Islet precursor cell (in vitro differentiated cells): ENCODE results near the gene OR6B1.
A peak's percentile ranks its signal among the peaks of the same experiment; 100 is the strongest.
"Not testable (repeated sequence)": the region's sequence is repeated elsewhere in the genome, so short reads cannot be mapped to it uniquely, and the experiment has no call there.

Experiments
- DNase-seq: peaks from one replicate; pipeline ENCODE4 v3.0.0-alpha.2; 2018

OR6B1 gene

DNA sequence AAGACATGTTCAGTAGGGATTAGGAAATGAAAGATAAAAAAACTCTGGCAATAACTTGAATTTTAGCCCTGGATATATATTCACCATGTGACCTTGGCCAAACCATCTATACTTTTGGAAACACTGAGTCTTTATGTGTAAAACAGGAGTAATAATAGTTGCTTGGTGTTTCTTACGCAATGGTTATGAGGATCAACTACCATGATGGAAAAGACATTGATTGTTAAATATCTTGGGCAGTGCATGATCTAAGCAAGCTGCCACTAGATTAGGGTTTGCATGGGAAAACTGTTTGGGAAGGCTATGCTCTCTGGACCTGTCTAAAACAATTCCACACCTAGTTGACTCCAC lies 6.5 kb downstream of the OR6B1 start:
- DNase-seq = no peak

DNA sequence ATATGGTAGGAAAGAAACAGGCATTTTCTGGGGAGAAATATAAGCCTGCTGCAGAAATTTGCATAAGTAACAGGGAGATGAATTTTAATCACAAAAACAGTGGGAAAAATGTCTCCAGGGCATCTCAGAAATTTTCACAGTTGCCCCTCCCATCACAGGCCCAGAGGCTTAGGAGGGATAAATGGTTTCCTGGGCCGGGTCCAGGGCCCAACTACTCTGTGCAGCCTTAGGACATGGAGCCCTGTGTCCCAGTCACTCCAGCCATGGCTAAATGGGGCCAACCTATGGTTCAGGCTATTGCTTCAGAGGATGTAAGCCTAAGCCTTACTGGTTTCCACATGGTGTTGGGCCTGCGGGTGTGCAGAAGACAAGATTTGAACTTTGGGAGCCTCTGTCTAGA lies 9.2 kb downstream of the OR6B1 start:
- no peak for DNase-seq

DNA sequence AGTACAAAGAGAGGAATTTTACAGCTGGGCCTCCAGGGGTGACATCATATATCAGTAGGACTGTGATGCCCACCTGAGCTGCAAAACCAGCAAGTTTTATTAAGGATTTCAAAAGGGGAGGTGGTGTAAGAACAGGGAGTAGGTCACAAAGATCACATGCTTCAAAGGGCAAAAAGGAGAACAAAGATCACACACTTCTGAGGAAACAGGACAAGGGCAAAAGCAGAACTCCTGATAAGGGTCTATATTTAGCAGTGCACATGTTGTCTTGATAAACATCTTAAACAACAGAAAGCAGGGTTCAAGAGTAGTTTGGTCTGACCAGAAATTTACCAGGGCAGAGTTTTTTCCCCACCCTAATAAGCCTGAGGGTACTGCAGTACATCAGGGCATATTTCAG lies 9.9 kb downstream of the OR6B1 start:
- not testable (repeated sequence) for DNase-seq

DNA sequence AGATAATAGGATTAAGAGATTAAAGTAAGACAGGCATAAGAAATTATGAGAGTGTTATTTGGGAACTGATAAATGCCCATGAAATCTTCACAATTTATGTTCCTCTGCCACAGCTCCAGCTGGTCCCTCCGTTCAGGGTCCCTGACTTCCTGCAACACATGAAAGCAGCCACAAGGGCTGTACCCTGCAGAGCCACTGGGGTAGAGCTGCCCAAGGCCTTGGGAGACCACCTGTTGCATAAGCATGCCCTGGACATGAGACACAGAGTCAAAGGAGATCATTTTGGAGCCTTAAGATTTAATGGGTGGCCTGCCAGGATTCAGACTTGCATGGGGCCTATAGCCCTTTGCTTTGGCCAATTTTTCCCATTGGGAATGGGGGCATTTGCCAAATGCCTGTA lies 10.7 kb downstream of the OR6B1 start:
- not testable (repeated sequence) for DNase-seq

DNA sequence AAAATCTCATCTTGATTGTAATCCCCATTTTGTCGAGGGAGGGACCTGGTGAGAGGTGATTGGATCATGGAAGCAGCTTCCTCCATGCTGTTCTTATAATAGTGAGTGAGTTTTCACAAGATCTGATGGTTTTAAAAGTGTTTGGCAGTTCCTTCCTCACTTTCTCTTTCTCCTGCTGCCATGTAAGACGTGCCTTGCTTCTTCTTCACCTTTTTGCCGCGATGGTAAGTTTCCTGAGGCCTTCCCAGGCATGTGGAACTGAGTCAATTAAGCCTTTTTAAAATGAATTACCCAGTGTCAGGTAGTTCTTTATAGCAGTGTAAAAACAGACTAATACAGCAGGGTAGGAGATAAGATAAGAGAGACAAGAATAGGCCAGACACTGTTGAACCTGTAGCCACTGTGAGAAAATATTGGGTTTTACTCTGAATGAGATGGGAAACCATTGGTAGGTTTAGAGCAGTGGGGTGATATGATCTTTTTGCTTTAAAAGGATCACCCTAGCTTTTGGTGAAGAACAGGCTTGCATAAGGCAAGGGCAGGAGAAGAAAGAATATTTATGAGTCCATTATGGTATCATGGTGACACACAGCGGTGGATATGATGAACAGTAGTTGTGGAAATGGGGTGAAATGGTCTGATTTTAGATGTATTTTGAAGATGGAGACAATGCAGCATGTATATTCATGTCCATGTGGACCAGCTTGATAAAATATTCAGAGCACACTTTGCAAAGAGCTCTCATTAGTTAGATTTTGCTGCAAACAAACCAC lies 11.5 kb downstream of the OR6B1 start:
- no peak for DNase-seq

DNA sequence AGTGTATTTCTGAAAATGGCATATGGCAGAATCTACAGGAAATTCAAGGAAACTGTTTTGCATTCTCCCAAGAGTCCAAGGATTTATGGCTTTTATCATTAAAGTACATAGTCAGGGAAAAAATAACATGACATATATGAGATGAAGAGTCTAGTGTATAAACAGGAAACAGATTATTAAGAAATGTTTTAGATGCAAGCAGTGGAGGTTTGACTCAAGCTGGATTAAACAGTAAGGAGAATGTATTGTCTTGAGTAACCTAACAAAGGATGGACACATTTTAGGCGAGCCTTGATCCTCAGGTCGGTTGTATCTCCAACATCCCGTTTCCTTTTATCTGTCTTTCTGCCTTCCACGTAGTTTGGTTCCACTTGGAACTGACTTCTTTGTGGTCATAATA lies 17.9 kb downstream of the OR6B1 start:
- no peak for DNase-seq

DNA sequence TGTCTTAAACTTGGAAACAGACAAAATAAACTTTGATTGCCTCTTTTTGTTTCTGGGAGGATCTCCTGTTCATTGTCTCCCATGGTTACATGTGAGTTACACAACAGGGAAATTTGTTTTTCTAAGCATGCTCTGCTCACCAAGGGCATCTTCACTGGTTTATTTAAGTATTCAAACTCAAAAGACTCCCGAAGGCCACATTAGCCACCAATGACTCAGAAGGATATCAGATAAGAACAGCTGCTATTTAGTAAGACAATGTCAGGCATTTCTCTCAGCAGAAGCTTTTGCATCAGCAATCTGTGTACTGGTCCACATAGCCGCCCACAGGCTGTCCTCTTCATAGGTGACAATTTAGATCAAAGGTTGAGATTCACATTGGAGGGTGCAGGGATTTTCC lies 19.3 kb downstream of the OR6B1 start:
- peak; percentile 82 for DNase-seq

DNA sequence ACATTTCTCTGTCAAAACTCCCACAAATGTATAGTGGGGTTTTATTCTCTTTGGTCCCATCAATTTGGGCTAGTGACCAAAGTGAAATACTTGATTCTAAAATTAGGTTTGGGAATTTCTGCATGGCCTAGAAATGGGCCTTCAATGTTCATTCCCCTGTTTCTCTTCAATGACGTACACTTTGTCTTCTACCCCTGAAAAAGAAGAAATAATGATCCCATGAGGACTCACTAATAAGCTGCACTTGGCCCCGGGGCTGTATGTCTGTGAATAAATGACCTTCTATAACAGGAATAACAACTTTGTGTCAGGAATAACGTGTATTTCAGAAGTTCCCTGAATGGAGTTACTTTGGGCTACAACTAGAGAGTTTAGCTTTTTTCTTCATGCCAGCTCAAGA lies 20.2 kb downstream of the OR6B1 start:
- no peak for DNase-seq

DNA sequence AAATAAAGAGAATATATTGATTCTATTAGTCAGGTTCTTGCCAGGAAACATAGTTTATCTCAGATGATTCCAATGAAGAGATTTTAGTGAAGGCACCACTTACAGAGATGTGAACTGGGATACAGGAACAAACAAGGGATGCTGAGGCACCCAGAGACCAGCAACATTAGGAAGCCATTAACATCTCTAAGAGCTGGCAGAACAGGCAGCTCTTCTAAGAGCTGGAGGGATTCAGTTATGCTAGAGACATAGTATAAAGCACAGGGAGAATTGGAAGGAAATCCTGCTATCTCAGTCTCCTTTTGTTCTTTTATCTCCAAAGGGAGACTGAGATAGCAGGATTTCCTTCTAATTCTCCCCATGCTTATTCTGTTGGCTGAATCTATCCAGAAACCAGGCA lies 22.0 kb downstream of the OR6B1 start:
- no peak for DNase-seq

DNA sequence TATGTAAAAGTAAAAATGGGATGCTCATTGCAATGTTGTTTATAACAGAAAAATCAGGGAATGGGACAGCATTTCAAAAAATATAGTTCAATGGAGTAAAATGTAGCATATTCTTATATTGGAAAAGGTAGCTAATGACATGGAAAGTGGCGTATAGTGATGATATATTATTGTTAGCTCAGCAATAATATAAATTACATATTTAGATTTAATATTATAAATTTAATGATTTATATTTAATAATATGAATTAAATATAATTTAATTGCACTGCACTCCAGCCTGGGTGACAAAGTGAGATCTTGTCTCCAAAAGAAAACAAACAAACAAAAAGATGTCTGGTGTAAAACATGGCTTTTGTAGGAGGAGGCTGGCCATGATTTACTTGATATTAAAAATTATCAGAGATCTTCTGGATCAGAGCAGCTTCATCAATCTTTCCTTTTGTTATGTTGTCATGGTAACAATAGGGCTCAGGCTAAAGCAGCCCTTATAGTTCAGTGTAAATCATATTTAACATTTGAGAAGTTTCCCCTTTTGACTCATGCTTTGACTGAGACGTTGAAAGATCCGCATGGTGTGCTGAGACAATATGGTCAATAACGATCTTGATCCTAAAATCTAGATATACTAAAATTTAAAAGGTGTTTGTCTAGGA lies 23.2 kb downstream of the OR6B1 start:
- no peak for DNase-seq

DNA sequence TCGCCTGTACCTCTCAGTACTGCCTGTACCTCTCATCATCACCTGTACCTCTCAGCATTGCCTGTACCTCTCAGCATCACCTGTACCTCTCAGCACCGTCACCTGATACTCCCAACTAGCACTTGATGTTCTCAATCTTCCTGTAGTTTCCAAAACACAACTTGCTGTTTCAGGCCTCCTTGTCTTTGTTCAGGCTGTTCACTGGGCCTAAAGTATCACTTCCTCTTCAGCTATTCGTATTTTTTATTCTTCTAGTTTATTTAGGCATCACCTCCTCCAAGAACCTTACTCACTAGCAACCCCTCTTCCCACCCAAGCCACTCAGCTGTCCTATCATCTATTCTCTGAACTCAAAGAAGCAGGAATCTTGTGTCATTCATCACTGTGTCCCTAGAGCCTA lies 24.1 kb downstream of the OR6B1 start:
- no peak for DNase-seq

DNA sequence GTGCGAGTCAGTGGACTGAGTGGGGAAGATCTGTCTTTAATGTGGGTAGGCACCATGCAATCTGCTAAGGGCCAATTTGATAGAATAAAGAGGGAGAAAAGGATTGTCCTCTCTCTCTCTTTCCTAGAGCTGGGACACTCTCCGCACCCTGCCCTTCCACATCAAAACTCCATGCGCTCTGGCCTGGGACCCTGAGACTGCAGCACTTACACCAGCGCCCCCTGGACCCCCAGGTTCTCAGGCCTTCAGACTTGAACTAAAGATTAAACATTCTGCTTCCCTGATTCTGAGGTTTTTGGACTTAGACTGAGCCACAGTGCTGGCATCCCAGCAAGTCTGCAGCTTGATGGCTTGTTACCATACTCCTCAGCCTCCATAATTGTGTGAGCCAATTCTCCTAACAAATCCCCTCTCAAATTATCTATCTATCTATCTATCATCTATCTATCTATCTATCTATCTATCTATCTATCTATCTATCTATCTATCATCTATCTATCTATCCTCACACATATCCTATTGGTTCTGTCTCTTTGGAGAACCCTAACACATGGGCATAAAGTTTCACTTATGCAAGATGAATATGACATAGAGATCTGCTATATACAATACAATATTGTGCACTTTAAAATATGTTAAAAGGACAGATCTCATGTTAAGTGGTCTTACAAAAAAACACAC lies 26.2 kb downstream of the OR6B1 start:
- no peak for DNase-seq

DNA sequence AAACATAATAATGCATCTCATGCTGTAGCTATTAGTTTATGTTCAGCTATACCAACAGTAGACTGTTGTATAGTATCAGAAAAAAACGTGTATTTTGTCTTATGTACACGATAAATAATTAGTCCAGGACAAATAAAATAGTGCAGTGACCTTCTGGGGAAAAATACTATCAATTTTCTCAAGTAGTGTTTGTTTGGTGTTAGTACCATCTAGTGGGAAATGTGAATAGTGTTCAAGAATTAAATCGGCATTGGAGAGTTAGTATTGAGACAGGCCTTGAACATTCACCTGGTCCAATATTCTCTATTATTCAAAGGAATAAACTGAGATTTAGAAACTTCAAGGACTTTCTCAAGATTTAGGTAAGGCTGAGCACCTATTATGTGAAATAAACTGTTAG lies 26.9 kb downstream of the OR6B1 start:
- no peak for DNase-seq

DNA sequence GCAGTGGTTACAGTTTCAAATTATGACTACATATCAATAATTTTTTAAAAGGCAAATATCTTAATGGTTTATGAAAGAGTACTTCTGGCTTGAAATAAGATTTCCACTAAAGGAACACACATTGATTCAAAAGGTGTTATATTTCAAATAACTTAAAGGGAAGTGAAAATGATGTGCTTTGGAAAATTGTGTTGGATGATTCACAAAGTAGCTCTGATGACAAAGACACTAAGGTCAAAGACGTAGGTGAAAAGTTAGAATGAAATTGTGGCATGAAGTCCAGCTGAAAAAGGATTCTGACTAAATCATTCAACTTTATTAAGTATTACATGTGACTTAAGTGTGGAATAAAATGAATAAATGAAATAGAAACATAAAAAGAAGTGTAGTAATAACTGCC lies 27.9 kb downstream of the OR6B1 start:
- DNase-seq = no peak

DNA sequence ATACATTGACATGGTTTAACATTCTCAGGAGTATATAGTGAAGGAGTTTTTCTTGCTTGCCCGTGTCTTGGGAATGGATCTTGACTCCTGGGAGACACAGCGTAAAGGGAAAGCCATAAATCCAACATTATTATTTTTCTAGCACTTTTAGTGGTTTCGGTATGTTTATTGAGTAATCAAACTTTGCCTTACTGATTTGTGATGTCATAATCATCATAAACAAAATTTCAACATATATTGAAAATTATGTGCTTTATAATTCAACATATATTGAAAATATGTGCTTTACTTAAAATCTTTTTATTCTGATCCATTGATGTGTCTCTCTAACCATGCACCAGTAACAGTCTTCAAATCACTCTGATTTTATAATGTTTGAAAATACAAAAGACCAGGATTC lies 28.4 kb downstream of the OR6B1 start:
- no peak for DNase-seq

DNA sequence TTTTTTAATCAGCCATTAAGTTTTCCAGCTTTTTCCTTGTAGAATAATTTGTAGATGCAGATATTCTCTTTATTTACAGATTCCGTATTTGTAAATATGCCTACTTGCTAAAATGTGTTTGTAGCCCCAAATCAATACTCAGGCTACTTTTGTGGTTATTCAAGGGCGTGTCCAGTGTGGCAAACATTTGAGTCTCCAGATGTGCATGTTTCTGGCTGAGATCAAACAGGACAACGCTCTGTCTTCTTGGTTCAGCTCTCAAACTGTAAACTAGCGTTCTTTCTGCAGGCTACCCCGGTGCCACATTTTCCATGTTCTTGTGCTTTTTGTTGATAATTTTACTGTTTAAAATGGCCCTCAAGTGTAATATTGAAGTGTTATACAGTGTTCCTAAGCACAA lies 32.4 kb downstream of the OR6B1 start:
- no peak for DNase-seq

DNA sequence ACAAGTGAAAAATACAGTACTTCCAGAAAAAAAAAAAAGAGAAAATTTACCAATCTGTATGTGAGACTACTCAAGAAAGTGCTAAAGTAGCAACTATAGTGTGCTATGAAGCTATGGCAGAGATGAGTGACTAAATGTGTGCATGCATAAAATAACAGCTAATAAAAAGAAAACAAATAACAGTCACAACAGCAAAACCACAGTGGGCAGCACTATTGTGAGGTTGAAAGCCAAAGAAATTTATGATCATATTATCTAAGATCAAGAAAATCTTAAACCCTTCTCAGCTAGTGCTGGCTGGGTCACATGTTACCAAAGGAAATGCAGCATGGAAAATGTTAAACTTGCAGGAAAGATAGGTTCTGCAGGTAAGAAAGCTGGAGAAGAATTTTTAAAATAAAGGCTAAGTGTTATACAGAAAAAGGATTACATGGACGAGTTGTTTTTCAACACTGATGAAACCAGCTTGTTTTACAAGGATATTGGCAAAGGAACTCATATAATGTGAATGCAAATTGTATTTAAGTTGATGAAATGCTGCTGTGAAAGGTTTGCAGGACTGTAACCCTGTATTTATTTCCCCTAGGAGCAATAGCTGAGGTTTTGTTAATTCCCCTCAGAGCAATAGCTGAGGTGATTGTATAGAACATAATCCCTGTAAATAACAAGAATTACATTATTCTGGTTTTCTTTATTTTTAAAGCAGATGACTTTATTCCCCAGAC lies 33.0 kb downstream of the OR6B1 start:
- no peak for DNase-seq

DNA sequence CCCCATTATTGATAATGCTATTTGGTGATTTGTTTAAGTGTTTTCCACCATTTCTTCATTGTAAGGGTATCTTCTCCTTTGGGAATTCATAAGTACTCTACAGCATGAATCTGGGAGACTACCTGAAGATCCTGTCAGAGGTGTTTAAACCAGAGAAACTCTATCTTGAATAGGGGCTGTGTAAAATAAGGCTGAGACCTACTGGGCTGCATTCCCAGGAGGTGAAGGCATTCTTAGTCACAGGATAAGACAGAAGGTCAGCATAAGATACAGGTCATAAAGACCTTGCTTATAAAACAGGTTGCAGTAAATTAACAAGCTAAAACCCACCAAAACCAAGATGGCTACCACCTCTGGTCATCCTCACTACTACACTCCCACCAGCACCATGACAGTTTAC lies 35.3 kb downstream of the OR6B1 start:
- no peak for DNase-seq

DNA sequence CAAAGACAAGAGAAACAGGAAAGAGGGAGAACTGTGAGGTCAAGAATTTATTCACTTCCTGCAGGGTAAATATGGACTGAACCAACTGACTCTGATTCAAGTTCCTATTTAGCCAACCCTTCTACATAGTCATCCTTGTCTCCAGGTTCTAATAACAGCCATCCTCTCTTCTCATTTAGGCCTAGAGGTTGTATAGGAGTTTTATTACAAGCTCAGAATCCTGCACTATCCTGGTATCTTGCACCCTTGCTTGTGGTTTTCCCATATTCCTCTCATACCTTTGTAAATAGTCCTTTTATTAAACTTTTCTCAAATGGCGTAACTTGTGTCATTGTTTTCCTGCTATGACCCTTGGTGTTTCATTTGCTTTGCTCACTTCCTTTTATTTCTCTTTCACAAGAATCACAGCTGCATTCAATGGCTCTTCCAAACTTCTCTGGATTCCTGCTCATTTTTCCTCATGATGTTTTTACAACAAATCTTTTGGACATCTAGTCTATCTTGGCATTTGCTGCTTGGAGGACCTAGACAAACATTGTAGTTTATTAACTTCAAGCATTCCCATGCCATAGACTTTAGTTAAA lies 36.3 kb downstream of the OR6B1 start:
- no peak for DNase-seq

DNA sequence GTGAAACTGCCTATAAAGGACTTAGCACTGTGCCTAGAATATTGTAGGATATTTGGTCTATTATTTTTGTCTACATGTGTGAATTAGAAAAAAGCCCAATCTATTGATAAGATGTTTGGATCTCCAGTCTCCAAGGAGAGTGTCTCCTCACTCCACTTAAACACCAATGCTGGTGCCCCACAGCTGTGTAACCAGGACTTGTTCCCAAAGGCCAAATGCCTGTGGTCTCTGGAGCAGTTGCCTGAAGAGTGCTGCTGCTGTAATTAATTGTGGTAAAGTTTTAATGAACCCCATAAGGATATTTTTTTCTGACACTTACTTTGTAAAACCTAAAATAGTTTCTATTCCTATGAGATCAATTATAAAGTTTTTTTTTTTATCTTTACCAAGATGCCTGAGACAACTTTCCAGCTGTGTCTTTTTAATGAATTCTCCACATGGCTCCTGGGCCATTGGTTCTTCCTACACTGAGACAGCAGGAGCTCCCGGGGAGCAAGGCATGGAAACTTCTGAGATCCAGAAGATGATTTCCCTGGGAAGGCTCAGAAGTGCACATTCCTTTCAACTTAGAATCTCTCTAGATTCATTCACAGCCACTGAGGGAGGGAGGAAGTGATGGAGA lies 37.4 kb downstream of the OR6B1 start:
- DNase-seq = no peak

DNA sequence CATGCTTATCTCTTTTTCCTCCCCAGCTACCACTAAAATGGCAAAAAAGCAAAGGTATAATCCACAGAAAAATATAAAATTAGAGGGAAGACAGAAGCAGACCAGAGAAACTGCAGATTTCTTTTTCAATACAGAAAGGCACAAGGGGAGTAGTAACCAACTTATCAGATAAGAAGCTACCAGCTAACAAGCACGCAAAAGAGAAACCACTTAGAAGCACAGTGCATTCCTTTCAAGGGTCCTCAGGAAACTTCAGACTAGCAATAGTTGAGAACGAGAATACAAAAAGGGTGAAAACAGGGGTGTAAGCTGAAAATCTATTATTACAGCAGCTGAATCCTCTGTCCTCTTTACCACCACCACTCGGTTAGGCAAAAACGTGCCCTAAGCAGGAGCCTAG lies 38.8 kb downstream of the OR6B1 start:
- DNase-seq = no peak

DNA sequence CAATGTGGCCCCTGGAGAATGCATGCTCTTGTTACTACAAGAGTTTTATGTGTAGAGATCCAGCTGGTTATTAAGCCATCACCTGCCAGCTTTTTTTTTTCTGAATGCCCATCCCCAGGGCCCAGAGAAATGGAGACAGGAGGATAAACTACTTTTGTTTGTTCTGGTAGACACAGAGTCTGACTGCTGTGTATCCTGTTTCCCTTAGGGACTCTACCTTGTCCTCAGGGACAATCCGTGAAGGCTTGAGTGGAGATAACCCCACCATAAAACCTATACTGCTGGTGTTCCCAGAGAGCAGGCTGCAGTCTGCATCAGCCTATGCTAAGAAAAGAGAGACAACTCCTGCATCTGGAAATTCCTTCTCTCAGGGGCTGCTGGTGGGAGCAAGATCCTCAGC lies 48.5 kb downstream of the OR6B1 start, which contains the start of gene OR2A5:
Gene OR2A5 (plus strand): TSS at position 301 of the 400 bp plus-strand sequence. CDS start 1,454 bp downstream, outside the sequence.
- no peak for DNase-seq

DNA sequence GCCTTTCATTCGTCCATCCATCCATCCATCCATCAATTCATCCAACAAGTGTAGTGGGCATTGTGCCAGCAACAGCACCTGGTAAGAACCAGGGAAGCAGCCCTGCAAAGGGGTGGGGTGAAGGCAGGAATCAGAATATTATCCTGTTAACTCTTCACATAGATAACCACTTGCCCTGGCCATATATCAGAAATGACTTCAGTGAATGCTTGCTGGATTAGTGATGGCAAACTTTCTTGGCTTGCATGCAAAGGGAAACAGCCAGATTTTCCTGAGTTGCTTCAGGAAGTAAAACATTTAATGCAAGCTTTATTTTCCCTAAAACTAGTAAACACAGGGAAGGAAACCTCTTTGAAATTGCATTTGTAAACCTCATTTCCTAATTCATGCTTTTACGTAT lies 49.4 kb downstream of the OR6B1 start:
- no peak for DNase-seq
